RPMI7951 (cell line): ENCODE measurements around the gene ARHGAP22. TPM values are rescaled to one million over a fixed set of nuclear protein-coding genes. Genes with fewer than 3 reads are reported as not detected.

Experiments
- total RNA-seq: library from RNA; depleted of rRNA; stranded (reverse); fragments of >200 nt; shearing (Covaris generic); gene quantifications from 2 replicates; pipeline ENCODE4 v1.2.3, GENCODE V29; 2014; rRNA removed

ARHGAP22 gene
- total RNA-seq, 1 experiment from 2014 or later, result 20.7 TPM

Other genes starting within 250 kb of the ARHGAP22 start
- not detected in 2 replicates for gene WDFY4, start 79.8 kb upstream of the ARHGAP22 start, total RNA-seq